Measurements from ENCODE around the gene AOPEP.

DNA sequence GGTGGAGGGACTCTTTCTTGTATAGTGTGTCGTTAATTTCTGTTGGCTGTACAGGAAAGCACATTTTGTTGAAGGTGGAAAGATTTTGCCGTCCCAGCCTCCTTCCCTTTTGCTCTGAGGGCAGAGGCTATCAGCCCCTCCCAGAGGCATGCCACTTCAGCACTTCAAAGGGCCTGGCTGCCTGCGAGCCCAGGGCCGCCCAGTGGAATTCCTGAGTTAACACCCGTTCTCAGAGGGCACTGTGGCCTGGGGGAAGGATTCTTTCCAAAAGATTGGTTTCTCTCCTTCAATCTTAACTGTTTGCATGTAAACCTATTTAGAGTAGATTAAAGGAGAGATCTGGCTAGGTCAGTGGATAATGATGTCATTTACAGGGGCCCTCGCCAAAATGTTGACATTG is 352.4 kb downstream of the AOPEP start:
- TF ChIP-seq, protein P1, sequence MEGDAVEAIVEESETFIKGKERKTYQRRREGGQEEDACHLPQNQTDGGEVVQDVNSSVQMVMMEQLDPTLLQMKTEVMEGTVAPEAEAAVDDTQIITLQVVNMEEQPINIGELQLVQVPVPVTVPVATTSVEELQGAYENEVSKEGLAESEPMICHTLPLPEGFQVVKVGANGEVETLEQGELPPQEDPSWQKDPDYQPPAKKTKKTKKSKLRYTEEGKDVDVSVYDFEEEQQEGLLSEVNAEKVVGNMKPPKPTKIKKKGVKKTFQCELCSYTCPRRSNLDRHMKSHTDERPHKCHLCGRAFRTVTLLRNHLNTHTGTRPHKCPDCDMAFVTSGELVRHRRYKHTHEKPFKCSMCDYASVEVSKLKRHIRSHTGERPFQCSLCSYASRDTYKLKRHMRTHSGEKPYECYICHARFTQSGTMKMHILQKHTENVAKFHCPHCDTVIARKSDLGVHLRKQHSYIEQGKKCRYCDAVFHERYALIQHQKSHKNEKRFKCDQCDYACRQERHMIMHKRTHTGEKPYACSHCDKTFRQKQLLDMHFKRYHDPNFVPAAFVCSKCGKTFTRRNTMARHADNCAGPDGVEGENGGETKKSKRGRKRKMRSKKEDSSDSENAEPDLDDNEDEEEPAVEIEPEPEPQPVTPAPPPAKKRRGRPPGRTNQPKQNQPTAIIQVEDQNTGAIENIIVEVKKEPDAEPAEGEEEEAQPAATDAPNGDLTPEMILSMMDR (IDR thresholded peaks at IDR 0.05 in 8 of 11, conservative IDR thresholded peaks at IDR 0.05 in 3 of 11), result no peak
- no peak for TF ChIP-seq POLR2AphosphoS5 (IDR thresholded peaks at IDR 0.05)

Measured in spleen (tissue), 7 donors.